ENCODE data around the gene GIT1. TPM values are rescaled to one million over a fixed set of nuclear protein-coding genes. Genes with fewer than 3 reads are reported as not detected.

The GIT1 gene
- total and polyA plus RNA-seq, 2 of the 13 experiments (the other 11 are each of a cell fraction or from before 2014, with no cell fraction given) = 14.2 to 30.8 TPM

DNA sequence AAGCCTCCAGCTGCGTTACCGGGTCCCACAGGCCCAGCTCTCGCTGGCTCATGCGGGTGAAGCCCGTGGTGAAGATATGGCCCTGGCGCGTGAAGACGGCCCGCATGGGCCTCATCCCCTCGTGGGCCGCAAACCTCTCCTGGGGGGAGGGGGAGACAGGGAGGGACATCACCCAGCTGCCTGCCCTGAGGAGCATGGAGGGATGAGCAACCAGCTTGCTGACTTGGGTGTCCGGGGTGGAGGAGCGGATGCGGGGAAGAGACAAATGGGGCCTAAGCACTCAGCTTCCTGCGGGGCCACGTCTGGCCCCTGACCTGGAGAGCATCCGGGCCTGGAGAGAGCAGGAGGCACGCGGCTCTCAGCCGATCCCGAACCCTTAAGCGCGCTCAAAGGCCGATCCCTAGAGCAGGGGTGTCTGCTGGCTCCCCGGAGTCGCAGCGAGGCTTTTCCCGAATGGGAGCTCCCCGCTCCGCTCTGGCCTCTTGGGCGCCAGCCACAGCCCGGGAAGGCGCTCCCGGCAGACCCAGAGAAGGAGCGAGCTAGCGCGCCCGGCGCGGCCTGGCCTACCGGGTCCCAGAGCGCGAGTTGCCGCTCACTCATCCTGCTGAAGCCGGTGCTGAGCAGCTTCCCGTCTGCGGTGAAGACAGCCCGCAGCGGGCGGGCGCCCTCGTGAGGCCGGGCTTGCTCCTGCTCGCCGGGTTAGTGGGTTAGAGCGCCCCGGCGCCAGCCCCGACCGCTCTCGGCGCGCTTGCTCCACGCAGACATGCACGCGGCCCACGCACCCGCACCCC, 28.2 kb upstream of the GIT1 start:
- Histone ChIP-seq H3K9ac (ENCODE audit: insufficient read depth, low read depth, low read length) (peak overlapping the region; percentile 41), H3K4me2 (ENCODE audit: low read depth, low read length) (peak overlapping the region; percentile 97), H4K20me1 (ENCODE audit: insufficient read depth, low read length) (no peaks in the 10 kb centered on the region), H2AFZ (ENCODE audit: low read length) (no peak overlapping the region), H3K36me3 (replicated peaks in 1 of 2; ENCODE audit: control insufficient read depth in 1 of 2, insufficient read depth in 2 of 2, low read length in 2 of 2) (no peaks in the 10 kb centered on the region), H3K4me3 (replicated peaks in 1 of 3; ENCODE audit: insufficient read depth in 1 of 3, low read depth in 2 of 3, low read length in 3 of 3) (peak overlapping the region; percentile 36 to 75 (median 42); a peak in 5 of 6 replicates), H3K27ac (ENCODE audit: extremely low read length, insufficient read depth, low read length) (no peak overlapping the region), H3K79me2 (ENCODE audit: insufficient read depth, low read length) (no peaks in the 10 kb centered on the region), H3K27me3 (ENCODE audit: control insufficient read depth in 1 of 2, insufficient read depth in 2 of 2, low read length in 2 of 2) (peaks cover 4 to 80% of the 10 kb centered on the region in 2 experiments), H3K4me1 (ENCODE audit: insufficient read depth, low read length) (peaks cover 77% of the 10 kb centered on the region), H3K9me3 (ENCODE audit: low read length) (no peaks in the 10 kb centered on the region)
- 28% methylated on average over 6 of the region's 68 CpGs for WGBS (ENCODE audit: low lambda C conversion rate)
- CTCF ChIA-PET (ENCODE audit: low intra/inter-chr PET ratio, low total read pairs) = interaction anchor here (0.7 to 2.6 kb wide), 4 partner anchors 22 to 162 kb away, joined by 3 to 10 read pairs (median 4); no protein-coding TSS in a partner anchor
- FAIRE-seq (no peak), DNase-seq (ENCODE audit: low spot score) (peak; percentile 52), ATAC-seq (peak; percentile 58)
- POLR2A ChIA-PET = interaction anchor here (0.9 to 1.5 kb wide), 9 partner anchors 22 to 323 kb away, joined by 3 to 5 read pairs (median 3); partner anchors contain the start of genes NUFIP2 and TAOK1
- intact Hi-C loops (cut with micrococcal nuclease; ENCODE audit: unreplicated experiment) (no loop called here), in situ Hi-C loops (cut with HindIII; ENCODE audit: extremely low pct_ligation_motif_present, low pct_unique_long_range_greater_than_20kb) (loop anchor here (5.0 kb wide), 1 partner anchor 35 kb away; no protein-coding TSS in a partner anchor)
- BruUV-seq (replicated peaks) = no TSS peak
- peak; percentile 46; the same call in 1 of the 2 replicates for TF ChIP-seq ADNP (CRISPR knock-in tag; IDR thresholded peaks at IDR 0.05)
- TF ChIP-seq, protein P1, sequence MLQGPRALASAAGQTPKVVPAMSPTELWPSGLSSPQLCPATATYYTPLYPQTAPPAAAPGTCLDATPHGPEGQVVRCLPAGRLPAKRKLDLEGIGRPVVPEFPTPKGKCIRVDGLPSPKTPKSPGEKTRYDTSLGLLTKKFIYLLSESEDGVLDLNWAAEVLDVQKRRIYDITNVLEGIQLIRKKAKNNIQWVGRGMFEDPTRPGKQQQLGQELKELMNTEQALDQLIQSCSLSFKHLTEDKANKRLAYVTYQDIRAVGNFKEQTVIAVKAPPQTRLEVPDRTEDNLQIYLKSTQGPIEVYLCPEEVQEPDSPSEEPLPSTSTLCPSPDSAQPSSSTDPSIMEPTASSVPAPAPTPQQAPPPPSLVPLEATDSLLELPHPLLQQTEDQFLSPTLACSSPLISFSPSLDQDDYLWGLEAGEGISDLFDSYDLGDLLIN (CRISPR knock-in tag; IDR thresholded peaks at IDR 0.05; ENCODE audit: borderline replicate concordance) = no peak
- TF ChIP-seq ZFP36L1 (CRISPR knock-in tag; IDR thresholded peaks at IDR 0.05) = no peak
- TF ChIP-seq, protein P2, sequence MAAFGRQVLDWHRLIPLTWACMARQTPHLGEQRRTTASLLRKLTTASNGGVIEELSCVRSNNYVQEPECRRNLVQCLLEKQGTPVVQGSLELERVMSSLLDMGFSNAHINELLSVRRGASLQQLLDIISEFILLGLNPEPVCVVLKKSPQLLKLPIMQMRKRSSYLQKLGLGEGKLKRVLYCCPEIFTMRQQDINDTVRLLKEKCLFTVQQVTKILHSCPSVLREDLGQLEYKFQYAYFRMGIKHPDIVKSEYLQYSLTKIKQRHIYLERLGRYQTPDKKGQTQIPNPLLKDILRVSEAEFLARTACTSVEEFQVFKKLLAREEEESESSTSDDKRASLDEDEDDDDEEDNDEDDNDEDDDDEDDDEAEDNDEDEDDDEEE (CRISPR knock-in tag; IDR thresholded peaks at IDR 0.05) = no peak
- TF ChIP-seq, protein P3, sequence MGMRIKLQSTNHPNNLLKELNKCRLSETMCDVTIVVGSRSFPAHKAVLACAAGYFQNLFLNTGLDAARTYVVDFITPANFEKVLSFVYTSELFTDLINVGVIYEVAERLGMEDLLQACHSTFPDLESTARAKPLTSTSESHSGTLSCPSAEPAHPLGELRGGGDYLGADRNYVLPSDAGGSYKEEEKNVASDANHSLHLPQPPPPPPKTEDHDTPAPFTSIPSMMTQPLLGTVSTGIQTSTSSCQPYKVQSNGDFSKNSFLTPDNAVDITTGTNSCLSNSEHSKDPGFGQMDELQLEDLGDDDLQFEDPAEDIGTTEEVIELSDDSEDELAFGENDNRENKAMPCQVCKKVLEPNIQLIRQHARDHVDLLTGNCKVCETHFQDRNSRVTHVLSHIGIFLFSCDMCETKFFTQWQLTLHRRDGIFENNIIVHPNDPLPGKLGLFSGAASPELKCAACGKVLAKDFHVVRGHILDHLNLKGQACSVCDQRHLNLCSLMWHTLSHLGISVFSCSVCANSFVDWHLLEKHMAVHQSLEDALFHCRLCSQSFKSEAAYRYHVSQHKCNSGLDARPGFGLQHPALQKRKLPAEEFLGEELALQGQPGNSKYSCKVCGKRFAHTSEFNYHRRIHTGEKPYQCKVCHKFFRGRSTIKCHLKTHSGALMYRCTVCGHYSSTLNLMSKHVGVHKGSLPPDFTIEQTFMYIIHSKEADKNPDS (CRISPR knock-in tag; IDR thresholded peaks at IDR 0.05) = no peak
- peak; percentile 25; the same call in 1 of the 2 replicates for TF ChIP-seq ZNF180 (CRISPR knock-in tag; IDR thresholded peaks at IDR 0.05; ENCODE audit: borderline replicate concordance, low read depth)
- TF ChIP-seq ZNF75D (CRISPR knock-in tag; IDR thresholded peaks at IDR 0.05; ENCODE audit: borderline replicate concordance) = no peak
- no peak for TF ChIP-seq ZNF761 (CRISPR knock-in tag; conservative IDR thresholded peaks at IDR 0.05)
- TF ChIP-seq ZNF839 (CRISPR knock-in tag; IDR thresholded peaks at IDR 0.05; ENCODE audit: borderline replicate concordance) = no peak
- TF ChIP-seq FOXO1 (CRISPR knock-in tag; IDR thresholded peaks at IDR 0.05) = no peak
- no peak for TF ChIP-seq NAIF1 (CRISPR knock-in tag; IDR thresholded peaks at IDR 0.05; ENCODE audit: borderline replicate concordance)
- TF ChIP-seq KLF9 (CRISPR knock-in tag; IDR thresholded peaks at IDR 0.05; ENCODE audit: low read depth) = no peak
- TF ChIP-seq ZNF792 (CRISPR knock-in tag; IDR thresholded peaks at IDR 0.05) = 0 out of 2 replicates have a peak, but pooled peaks have one; percentile 57
- 0 out of 2 replicates have a peak, but pooled peaks have one; percentile 41 for TF ChIP-seq BRCA1 (CRISPR knock-in tag; IDR thresholded peaks at IDR 0.05)
- TF ChIP-seq PCBP2 (optimal IDR thresholded peaks at IDR 0.05; ENCODE audit: low read depth, low read length, poor library complexity, severe bottlenecking) = no peak
- TF ChIP-seq, protein P4, sequence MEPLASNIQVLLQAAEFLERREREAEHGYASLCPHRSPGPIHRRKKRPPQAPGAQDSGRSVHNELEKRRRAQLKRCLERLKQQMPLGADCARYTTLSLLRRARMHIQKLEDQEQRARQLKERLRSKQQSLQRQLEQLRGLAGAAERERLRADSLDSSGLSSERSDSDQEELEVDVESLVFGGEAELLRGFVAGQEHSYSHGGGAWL (CRISPR knock-in tag; IDR thresholded peaks at IDR 0.05) = no peak
- TF ChIP-seq GATAD1 (CRISPR knock-in tag; IDR thresholded peaks at IDR 0.05) = peak; percentile 15; the same call in 1 of the 2 replicates
- TF ChIP-seq HMG20B (CRISPR knock-in tag; conservative IDR thresholded peaks at IDR 0.05) = no peak
- TF ChIP-seq, protein P5, sequence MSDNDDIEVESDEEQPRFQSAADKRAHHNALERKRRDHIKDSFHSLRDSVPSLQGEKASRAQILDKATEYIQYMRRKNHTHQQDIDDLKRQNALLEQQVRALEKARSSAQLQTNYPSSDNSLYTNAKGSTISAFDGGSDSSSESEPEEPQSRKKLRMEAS (IDR thresholded peaks at IDR 0.05) = peak; percentile 35; the same call in 1 of the 2 replicates
